ENCODE measurements around the gene CTNNBIP1.

Gene CTNNBIP1

GRCh38 chr1:9840176-9840575 lies 69.9 kb downstream of the CTNNBIP1 start:
- in situ Hi-C loops (cut with MboI; ENCODE audit: low sequenced_read_pairs): no loop called here

GRCh38 chr1:9838946-9839345 lies 71.1 kb downstream of the CTNNBIP1 start:
- in situ Hi-C loops (cut with MboI; ENCODE audit: low sequenced_read_pairs): no loop called here

GRCh38 chr1:9836632-9836960 lies 73.5 kb downstream of the CTNNBIP1 start:
- in situ Hi-C loops (cut with MboI; ENCODE audit: low sequenced_read_pairs): no loop called here

- in situ Hi-C loops (cut with MboI; ENCODE audit: low sequenced_read_pairs): no loop called here
Observed at GRCh38 chr1:9835758-9836631, 74.1 kb downstream of the CTNNBIP1 start.

GRCh38 chr1:9835404-9835757 lies 74.7 kb downstream of the CTNNBIP1 start:
- in situ Hi-C loops (cut with MboI; ENCODE audit: low sequenced_read_pairs): no loop called here

- in situ Hi-C loops (cut with MboI; ENCODE audit: low sequenced_read_pairs): no loop called here
Observed at GRCh38 chr1:9833632-9834031, 76.4 kb downstream of the CTNNBIP1 start.

GRCh38 chr1:9827558-9828185 lies 82.4 kb downstream of the CTNNBIP1 start:
- in situ Hi-C loops (cut with MboI; ENCODE audit: low sequenced_read_pairs): no loop called here

- in situ Hi-C loops (cut with MboI; ENCODE audit: low sequenced_read_pairs): no loop called here
Observed at GRCh38 chr1:9826616-9827015, 83.5 kb downstream of the CTNNBIP1 start.

GRCh38 chr1:9826087-9826486 lies 84.0 kb downstream of the CTNNBIP1 start:
- in situ Hi-C loops (cut with MboI; ENCODE audit: low sequenced_read_pairs): no loop called here

- in situ Hi-C loops (cut with MboI; ENCODE audit: low sequenced_read_pairs): no loop called here
Observed at GRCh38 chr1:9825093-9826074, 84.7 kb downstream of the CTNNBIP1 start.

- in situ Hi-C loops (cut with MboI; ENCODE audit: low sequenced_read_pairs): no loop called here
Observed at GRCh38 chr1:9824702-9825089, 85.4 kb downstream of the CTNNBIP1 start.

GRCh38 chr1:9823943-9824701 lies 85.9 kb downstream of the CTNNBIP1 start, which contains the start of gene CLSTN1:
Gene CLSTN1 (minus strand): TSS chr1:9823965. CDS start chr1:9823733, 232 bp downstream.
- in situ Hi-C loops (cut with MboI; ENCODE audit: low sequenced_read_pairs): no loop called here

- in situ Hi-C loops (cut with MboI; ENCODE audit: low sequenced_read_pairs): no loop called here
Observed at GRCh38 chr1:9823693-9823942, 86.5 kb downstream of the CTNNBIP1 start.

- in situ Hi-C loops (cut with MboI; ENCODE audit: low sequenced_read_pairs): no loop called here
Observed at GRCh38 chr1:9822897-9823692, 87.0 kb downstream of the CTNNBIP1 start.

GRCh38 chr1:9822490-9822889 lies 87.6 kb downstream of the CTNNBIP1 start:
- in situ Hi-C loops (cut with MboI; ENCODE audit: low sequenced_read_pairs): no loop called here

GRCh38 chr1:9821710-9822109 lies 88.4 kb downstream of the CTNNBIP1 start:
- in situ Hi-C loops (cut with MboI; ENCODE audit: low sequenced_read_pairs): no loop called here

- in situ Hi-C loops (cut with MboI; ENCODE audit: low sequenced_read_pairs): no loop called here
Observed at GRCh38 chr1:9820521-9820920, 89.5 kb downstream of the CTNNBIP1 start.

- in situ Hi-C loops (cut with MboI; ENCODE audit: low sequenced_read_pairs): no loop called here
Observed at GRCh38 chr1:9817734-9818133, 92.3 kb downstream of the CTNNBIP1 start.

- in situ Hi-C loops (cut with MboI; ENCODE audit: low sequenced_read_pairs): no loop called here
Observed at GRCh38 chr1:9816199-9816598, 93.9 kb downstream of the CTNNBIP1 start.

GRCh38 chr1:9815150-9815549 lies 94.9 kb downstream of the CTNNBIP1 start:
- in situ Hi-C loops (cut with MboI; ENCODE audit: low sequenced_read_pairs): no loop called here
